PC-9 (cell line): Measurements from ENCODE around the gene TEX51. TPM values are rescaled to one million over a fixed set of nuclear protein-coding genes. Genes with fewer than 3 reads are reported as not detected.

Source experiments
- BruUV-seq: library from RNA; stranded (reverse); fragments of 400-500 nt; replicated peaks from 2 replicates; lab custom pipeline; 2021; lab: Mats Ljungman, UMichigan
- CTCF ChIA-PET: fragments of 300-600 bp; sonication (Branson Sonifier 250); formaldehyde crosslinking; loops from one replicate; lab custom pipeline; 2022; ENCODE audit warnings: antibody characterized with exemption; lab: Charles Lee
- POLR2A ChIA-PET: fragments of 300-600 bp; sonication (Branson Sonifier 250); formaldehyde crosslinking; loops from one replicate; lab custom pipeline; 2022; ENCODE audit warnings: antibody characterized with exemption; ENCODE audit not compliant: unreplicated experiment; lab: Charles Lee
- DNase-seq, 2 experiments: peaks; one replicate each; pipeline versions ENCODE4 v3.0.0 to v3.0.0-alpha.2; 2015 to 2022; ENCODE audit warnings: mixed read lengths in 1 of 2
- H2AFZ ChIP-seq: fragments of 200-600 bp; sonication (generic); 2 replicates; pipeline ENCODE4 v1.8.1; 2017; ENCODE audit warnings: antibody characterized with exemption
- H3F3A ChIP-seq: fragments of 200-600 bp; sonication (generic); 2 replicates; pipeline ENCODE4 v1.8.1; 2017; ENCODE audit warnings: antibody characterized with exemption, mild to moderate bottlenecking, low read depth; ENCODE audit not compliant: insufficient read depth
- H3K27ac ChIP-seq: fragments of 200-600 bp; sonication (generic); 2 replicates; pipeline ENCODE4 v1.6.1; 2016; ENCODE audit warnings: mixed run types
- H3K27me3 ChIP-seq: fragments of 200-600 bp; sonication (generic); 2 replicates; pipeline ENCODE4 v1.6.1; 2016; ENCODE audit warnings: low read depth, mixed run types; ENCODE audit not compliant: insufficient read depth
- H3K36me3 ChIP-seq: fragments of 200-600 bp; sonication (generic); 2 replicates; pipeline ENCODE4 v1.6.1; 2016; ENCODE audit warnings: low read depth, mixed run types
- H3K4me1 ChIP-seq: fragments of 200-600 bp; sonication (generic); replicated peaks from 2 replicates; pipeline ENCODE4 v1.6.1; 2016; ENCODE audit warnings: mixed run types; ENCODE audit not compliant: insufficient read depth
- H3K4me2 ChIP-seq: fragments of 200-600 bp; sonication (generic); 2 replicates; pipeline ENCODE4 v1.6.1; 2017; ENCODE audit warnings: mixed run types
- H3K4me3 ChIP-seq: fragments of 200-600 bp; sonication (generic); 2 replicates; pipeline ENCODE4 v1.6.1; 2016; ENCODE audit warnings: mixed run types
- H3K79me2 ChIP-seq: fragments of 200-600 bp; sonication (generic); 2 replicates; pipeline ENCODE4 v1.6.1; 2017; ENCODE audit warnings: low read depth, mixed run types
- H3K9me2 ChIP-seq: fragments of 200-600 bp; sonication (generic); 2 replicates; pipeline ENCODE4 v1.8.1; 2017; ENCODE audit warnings: mild to moderate bottlenecking; ENCODE audit not compliant: insufficient read depth
- H3K9me3 ChIP-seq: fragments of 200-600 bp; sonication (generic); 2 replicates; pipeline ENCODE4 v1.8.1; 2016; ENCODE audit warnings: low read depth; ENCODE audit not compliant: insufficient read depth
- H4K20me1 ChIP-seq: fragments of 200-600 bp; sonication (generic); 2 replicates; pipeline ENCODE4 v1.8.1; 2017; ENCODE audit not compliant: insufficient read depth
- EZH2 ChIP-seq: fragments of 200-600 bp; sonication (generic); IDR thresholded peaks from 2 replicates; pipeline ENCODE4 v1.8.0; 2017; ENCODE audit warnings: antibody characterized with exemption, low read depth
- intact Hi-C: fragments of 100-400 bp; cut with micrococcal nuclease; formaldehyde crosslinking; loops from one replicate; pipeline ENCODE4 v1.10.0; 2022; ENCODE audit not compliant: unreplicated experiment
- total RNA-seq: library from RNA; stranded (reverse); gene quantifications from 2 replicates; pipeline ENCODE4 v1.2.3, GENCODE V29; 2021
- TF ChIP-seq, protein P1 (sequence below): fragments of 200-600 bp; sonication (generic); conservative IDR thresholded peaks from 2 replicates; pipeline ENCODE4 v1.6.1; 2017; ENCODE audit warnings: mixed run types, antibody characterized with exemption, mild to moderate bottlenecking, moderate library complexity

TEX51 gene
- total RNA-seq, 1 experiment from 2014 or later: not detected

DNA sequence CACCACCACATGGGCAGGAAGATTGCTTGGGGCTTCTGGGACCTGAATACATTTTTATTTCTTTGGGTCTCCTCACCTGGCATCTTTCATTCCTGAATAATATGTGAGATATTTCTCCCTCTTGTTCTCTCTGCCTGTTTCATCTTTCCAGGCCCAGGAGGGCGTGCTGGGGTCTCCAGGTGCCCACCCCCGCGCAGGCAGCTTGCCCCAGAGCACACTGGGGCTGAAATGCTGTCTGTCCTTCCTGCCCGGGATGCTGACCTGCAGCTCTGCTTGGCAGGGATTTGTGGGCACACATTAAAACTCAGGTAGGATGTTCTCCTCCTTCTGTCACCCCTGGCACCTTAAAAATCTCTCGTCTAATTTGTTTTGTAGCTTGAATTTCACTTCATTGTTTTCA lies 39.7 kb upstream of the TEX51 start:
- intact Hi-C loops: no loop called here
- no TSS peak for BruUV-seq
- CTCF ChIA-PET: no interaction called here

DNA sequence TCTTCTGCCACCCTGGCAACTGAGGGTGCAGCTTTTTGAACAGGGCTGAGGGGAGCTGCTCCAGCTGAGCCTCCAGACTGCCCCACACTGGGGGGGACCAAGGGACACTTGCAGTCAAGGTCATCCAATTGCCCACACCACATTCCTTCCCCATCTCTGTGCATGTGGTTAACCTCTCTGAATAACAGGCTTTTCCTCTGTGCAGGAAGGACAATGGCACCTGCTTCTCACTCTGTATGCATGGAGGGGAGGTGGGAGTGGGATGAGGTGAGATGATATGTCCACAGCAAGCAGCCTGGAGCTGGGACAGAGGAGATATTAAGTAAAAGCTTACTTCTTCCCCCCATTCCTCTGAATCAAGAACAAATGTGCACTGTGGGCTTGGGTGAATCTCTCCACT lies 39.1 kb upstream of the TEX51 start:
- BruUV-seq: no TSS peak
- POLR2A ChIA-PET: no interaction called here

More for the DNA sequence above, 39.7 kb upstream of the TEX51 start:
- Histone ChIP-seq H3K27ac (no peak overlapping the region), H2AFZ (no peak overlapping the region), H3K36me3 (no peaks in the 10 kb centered on the region), H3K27me3 (peaks cover 60% of the 10 kb centered on the region), H3K4me3 (no peak overlapping the region), H3K79me2 (no peaks in the 10 kb centered on the region), H3F3A (no peaks in the 10 kb centered on the region), H3K9me3 (no peaks in the 10 kb centered on the region), H3K9me2 (no peaks in the 10 kb centered on the region), H4K20me1 (no peaks in the 10 kb centered on the region), H3K4me2 (no peak overlapping the region), H3K4me1 (no peaks in the 10 kb centered on the region)
- POLR2A ChIA-PET: no interaction called here
- TF ChIP-seq, protein P1, sequence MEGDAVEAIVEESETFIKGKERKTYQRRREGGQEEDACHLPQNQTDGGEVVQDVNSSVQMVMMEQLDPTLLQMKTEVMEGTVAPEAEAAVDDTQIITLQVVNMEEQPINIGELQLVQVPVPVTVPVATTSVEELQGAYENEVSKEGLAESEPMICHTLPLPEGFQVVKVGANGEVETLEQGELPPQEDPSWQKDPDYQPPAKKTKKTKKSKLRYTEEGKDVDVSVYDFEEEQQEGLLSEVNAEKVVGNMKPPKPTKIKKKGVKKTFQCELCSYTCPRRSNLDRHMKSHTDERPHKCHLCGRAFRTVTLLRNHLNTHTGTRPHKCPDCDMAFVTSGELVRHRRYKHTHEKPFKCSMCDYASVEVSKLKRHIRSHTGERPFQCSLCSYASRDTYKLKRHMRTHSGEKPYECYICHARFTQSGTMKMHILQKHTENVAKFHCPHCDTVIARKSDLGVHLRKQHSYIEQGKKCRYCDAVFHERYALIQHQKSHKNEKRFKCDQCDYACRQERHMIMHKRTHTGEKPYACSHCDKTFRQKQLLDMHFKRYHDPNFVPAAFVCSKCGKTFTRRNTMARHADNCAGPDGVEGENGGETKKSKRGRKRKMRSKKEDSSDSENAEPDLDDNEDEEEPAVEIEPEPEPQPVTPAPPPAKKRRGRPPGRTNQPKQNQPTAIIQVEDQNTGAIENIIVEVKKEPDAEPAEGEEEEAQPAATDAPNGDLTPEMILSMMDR: no peak
- no peak for TF ChIP-seq EZH2
- DNase-seq: no peak

DNA sequence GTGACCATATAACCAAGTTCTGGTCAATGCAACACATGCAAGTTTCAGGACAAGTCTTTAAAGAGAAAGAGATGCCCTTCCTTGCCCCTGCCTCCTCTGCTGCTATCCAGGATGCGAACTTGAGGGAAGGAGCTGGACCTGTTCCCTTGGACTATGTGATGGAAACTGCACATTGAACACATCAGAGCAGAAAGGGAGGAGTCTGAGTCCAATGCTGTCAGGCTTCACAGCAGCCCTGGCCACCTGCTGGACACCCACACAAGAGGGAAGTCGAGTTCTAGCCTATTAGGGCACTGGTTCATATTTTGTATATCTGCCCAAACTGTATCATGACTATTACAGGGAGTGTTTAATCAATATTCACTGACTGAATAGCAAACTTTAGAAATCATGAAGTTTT lies 38.3 kb upstream of the TEX51 start:
- intact Hi-C loops: no loop called here
- no peaks in the 10 kb centered on the region for H3K36me3 ChIP-seq
- no peaks in the 10 kb centered on the region for H3K79me2 ChIP-seq
- ChIA-PET CTCF (no interaction called here), POLR2A (no interaction called here)
- no peaks in the 10 kb centered on the region for H4K20me1 ChIP-seq
- H3K4me3 ChIP-seq: no peak overlapping the region
- no peaks in the 10 kb centered on the region for H3K9me2 ChIP-seq
- no peaks in the 10 kb centered on the region for H3F3A ChIP-seq
- H3K9me3 ChIP-seq: no peaks in the 10 kb centered on the region
- H3K4me2 ChIP-seq: no peak overlapping the region
- no peak overlapping the region for H3K27ac ChIP-seq
- no peak for DNase-seq
- BruUV-seq: no TSS peak
- no peak for TF ChIP-seq EZH2
- TF ChIP-seq, protein P1: no peak
- no peak overlapping the region for H2AFZ ChIP-seq
- peaks cover 56% of the 10 kb centered on the region for H3K27me3 ChIP-seq
- no peaks in the 10 kb centered on the region for H3K4me1 ChIP-seq

More for the DNA sequence above, 39.1 kb upstream of the TEX51 start:
- Histone ChIP-seq H3K9me2 (no peaks in the 10 kb centered on the region), H3K36me3 (no peaks in the 10 kb centered on the region), H4K20me1 (no peaks in the 10 kb centered on the region), H2AFZ (no peak overlapping the region), H3K79me2 (no peaks in the 10 kb centered on the region), H3K4me2 (no peak overlapping the region), H3K4me1 (no peaks in the 10 kb centered on the region), H3K4me3 (no peak overlapping the region), H3K27me3 (peaks cover 60% of the 10 kb centered on the region), H3F3A (no peaks in the 10 kb centered on the region), H3K9me3 (no peaks in the 10 kb centered on the region), H3K27ac (no peak overlapping the region)
- TF ChIP-seq, protein P1: no peak
- TF ChIP-seq EZH2: no peak
- CTCF ChIA-PET: no interaction called here
- intact Hi-C loops: no loop called here
- no peak for DNase-seq
